Head of caudate nucleus (tissue), 42 donors: ENCODE results near the gene CHURC1.
"Not testable (repeated sequence)": the region's sequence is repeated elsewhere in the genome, so short reads cannot be mapped to it uniquely, and the experiment has no call there.

Source experiments
- DNase-seq, 42 donors: peaks; one replicate each; pipeline versions ENCODE4 v3.0.0 to v3.0.0-alpha.2; 2020 to 2021; ENCODE audit warnings: mixed read lengths in 7 of 42
- intact Hi-C: fragments of 100-400 bp; cut with DNase I; formaldehyde crosslinking; loops from one replicate; pipeline ENCODE4 v1.15.0; 2022

Gene CHURC1

DNA sequence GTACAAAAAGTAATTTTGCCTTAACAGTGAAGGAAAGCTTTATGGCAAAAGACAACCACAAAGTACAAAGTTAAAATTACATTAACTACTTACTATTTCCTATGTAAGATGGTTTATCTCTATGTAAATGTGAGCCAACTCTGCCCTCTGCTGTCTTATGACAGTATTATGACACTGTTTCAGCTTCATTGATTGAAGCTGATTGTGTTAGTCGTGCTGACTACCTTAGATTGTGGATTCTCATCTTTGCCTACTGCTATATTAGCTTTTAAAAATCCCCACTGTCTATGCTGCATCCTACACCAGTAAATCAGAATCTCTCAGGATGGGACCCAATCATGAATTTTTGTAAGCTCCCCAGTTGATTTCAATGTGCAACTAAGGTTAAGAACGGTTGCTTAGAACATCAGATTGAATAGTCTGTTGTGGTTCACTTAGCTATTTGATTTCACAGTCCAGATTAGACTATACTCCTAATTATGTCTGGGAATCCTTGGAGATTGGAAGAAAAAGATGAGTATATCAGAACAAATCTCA is 22.3 kb upstream of the CHURC1 start:
- intact Hi-C loops = no loop called here
- DNase-seq = peak in 17 of 42 donors; percentile 8 to 71 (median 50)

GRCh38 chr14:64899958-64900357 is 14.3 kb upstream of the CHURC1 start:
- DNase-seq = no peak
- intact Hi-C loops = no loop called here

DNA sequence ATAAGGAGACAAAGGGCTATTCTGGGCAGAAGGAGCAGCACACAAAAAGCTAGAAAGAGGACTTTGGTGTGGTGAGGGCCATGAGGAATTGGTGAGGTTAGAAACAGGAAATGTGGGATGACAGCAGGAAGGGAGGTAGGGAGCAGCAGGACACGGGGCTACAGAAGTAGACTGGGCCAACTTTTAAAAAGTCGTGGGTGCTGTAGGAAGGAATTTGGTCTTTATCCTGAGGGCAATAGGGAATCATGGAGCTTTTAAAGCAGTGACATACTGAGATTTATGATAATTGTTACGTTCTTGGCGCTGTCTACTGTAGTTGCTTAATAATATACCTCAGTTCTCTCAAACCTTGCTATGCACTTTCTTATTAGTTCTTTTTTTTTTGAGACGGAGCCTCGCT is 8.2 kb upstream of the CHURC1 start:
- intact Hi-C loops = no loop called here
- DNase-seq = no peak

- intact Hi-C loops = loop anchor here (10.0 kb wide), 1 partner anchor 54 kb away; no protein-coding TSS in a partner anchor
- peak in 1 of 42 donors; percentile 11 for DNase-seq
Observed at GRCh38 chr14:64910847-64911495, 3.3 kb upstream of the CHURC1 start.

GRCh38 chr14:64912261-64912660 is 2.0 kb upstream of the CHURC1 start:
- intact Hi-C loops = loop anchor here (10.0 kb wide), 1 partner anchor 53 kb away; no protein-coding TSS in a partner anchor
- no peak for DNase-seq

DNA sequence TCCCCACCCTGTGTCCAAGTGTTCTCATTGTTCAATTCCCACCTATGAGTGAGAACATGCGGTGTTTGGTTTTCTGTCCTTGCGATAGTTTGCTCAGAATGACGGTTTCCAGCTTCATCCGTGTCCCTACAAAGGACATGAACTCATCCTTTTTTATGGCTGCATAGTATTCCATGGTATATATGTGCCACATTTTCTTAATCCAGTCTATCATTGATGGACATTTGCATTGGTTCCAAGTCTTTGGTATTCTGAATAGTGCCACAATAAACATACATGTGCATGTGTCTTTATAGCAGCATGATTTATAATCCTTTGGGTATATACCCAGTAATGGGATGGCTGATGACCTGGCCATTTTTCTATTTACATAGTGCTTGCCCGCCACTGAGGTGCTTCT is 778 bp upstream of the CHURC1 start:
- intact Hi-C loops = loop anchor here (10.0 kb wide), 1 partner anchor 51 kb away; no protein-coding TSS in a partner anchor
- DNase-seq = not testable (repeated sequence)

- DNase-seq = no peak
- intact Hi-C loops = loop anchor here (10.0 kb wide), 1 partner anchor 50 kb away; no protein-coding TSS in a partner anchor
Observed at GRCh38 chr14:64915029-64915424, 772 bp downstream of the CHURC1 start.

DNA sequence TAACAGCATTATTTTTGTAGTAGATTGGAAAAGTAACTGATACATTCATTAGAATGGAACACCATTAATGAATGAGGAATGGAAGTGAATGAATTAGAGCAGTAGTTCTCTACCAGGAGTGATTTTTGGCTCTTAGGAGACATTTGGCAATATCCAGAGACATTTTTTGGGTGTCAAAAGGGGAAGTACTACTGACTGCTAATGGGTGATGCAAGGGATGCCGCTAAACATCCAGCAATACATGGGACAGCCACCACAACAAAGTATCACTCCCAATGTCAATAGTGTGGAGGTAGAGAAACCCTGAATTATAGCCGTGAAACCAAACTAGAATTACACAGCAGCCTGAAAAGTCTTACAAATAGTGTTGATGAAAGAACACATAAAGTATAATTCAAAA is 1.5 kb downstream of the CHURC1 start:
- DNase-seq = no peak
- intact Hi-C loops = loop anchor here (10.0 kb wide), 1 partner anchor 49 kb away; no protein-coding TSS in a partner anchor

- intact Hi-C loops = loop anchor here (10.0 kb wide), 1 partner anchor 47 kb away; no protein-coding TSS in a partner anchor
- DNase-seq = no peak
Observed at GRCh38 chr14:64918216-64918615, 4.0 kb downstream of the CHURC1 start.

DNA sequence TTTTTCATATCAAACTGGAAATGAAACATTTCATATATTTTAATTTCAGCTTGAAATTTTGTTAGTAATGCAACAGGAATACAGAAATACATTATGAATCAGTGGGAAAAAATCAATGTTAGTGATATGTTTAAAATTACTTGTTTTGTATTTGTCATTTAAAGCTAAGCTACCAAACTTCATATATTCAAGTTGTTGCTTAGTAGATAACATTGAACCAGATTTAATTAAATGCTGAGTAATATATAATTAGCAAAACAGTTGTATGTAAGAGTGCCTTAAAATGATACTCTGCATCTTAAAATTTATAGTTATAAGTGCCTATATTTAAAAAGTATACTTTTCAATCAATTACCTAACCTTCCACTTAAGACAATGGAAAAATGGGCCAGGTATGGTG is 5.0 kb downstream of the CHURC1 start:
- no peak for DNase-seq
- intact Hi-C loops = loop anchor here (10.0 kb wide), 1 partner anchor 46 kb away; no protein-coding TSS in a partner anchor

- no peak for DNase-seq
- intact Hi-C loops = loop anchor here (10.0 kb wide), 1 partner anchor 45 kb away; no protein-coding TSS in a partner anchor
Observed at GRCh38 chr14:64919618-64920017, 5.4 kb downstream of the CHURC1 start.

GRCh38 chr14:64920465-64920864 is 6.2 kb downstream of the CHURC1 start:
- intact Hi-C loops = no loop called here
- no peak for DNase-seq

DNA sequence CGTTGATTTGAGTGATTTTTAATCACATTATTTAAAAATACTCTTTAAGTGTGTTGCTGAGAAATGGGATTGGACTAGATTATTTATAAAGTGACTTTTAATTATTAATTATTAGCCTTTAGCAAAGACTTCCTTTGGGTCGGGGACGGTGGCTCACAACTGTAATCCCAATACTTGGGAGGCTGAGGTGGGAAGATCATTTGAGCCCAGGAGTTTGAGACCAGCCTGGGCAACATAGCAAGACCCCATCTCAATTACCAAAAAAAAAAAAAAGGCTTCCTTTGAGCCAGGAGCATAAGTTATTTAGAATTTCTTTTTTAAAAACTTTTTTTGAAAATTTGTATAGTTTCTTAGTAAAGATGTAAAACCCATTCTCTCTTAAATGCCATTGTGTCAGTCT is 8.8 kb downstream of the CHURC1 start:
- intact Hi-C loops = no loop called here
- DNase-seq = no peak

GRCh38 chr14:64926398-64926995 is 12.2 kb downstream of the CHURC1 start:
- DNase-seq = no peak
- intact Hi-C loops = no loop called here

DNA sequence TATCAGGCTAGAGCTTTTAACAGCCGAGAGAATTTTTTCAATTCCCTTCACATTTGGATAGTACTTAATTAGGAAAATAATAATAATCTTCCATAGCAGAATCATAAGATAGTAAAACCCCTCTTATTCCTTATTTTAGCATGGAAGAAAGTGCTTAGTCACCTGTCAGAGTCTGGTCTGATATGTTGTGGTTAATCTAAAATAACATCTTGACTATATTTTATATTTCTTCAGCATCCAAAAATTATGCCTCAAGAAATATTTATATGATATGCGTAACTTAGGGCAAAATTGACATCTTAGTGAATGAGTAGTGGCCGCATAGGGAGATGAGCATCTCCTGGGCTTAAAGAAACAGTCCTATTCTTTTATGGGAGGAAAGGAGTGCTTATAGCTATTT is 12.8 kb downstream of the CHURC1 start:
- no peak for DNase-seq
- intact Hi-C loops = no loop called here

- intact Hi-C loops = no loop called here
- no peak for DNase-seq
Observed at GRCh38 chr14:64928239-64929013, 14.2 kb downstream of the CHURC1 start.

GRCh38 chr14:64929014-64929359 is 14.7 kb downstream of the CHURC1 start:
- intact Hi-C loops = no loop called here
- no peak for DNase-seq

DNA sequence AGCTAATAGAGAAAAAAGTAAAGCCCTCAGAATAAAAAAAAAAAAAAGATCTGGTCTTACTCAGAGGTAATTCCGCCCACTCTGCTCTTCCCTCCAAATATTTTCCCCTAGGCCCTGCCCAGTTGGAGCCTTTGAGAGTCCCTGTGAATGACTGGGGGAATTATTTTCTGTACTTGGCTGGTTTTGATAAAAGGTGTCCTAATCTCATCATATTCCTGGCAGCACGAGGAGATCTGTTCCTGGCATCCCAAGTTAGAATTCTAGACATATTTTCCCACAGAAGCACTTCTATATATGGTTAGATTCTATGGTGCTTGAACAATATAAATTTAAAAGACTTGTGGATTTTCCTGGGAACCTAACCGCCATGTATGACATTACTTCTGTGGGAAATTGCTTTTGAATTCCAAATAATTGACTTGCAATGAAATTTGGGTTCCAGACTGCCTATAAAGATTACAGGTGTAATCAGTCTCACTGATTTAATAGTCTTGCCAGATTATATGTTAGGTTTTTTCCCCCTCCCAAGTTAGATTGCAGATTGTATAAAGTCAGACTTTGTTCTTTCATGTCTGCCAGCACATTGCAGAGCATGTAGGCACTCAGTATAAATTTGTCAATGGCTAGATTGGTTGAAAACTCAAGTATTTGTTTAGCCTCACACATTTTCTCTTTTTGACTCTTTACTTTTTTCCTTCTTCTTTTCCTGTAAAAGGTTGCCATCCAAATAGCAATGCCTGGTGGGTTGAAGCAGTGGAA is 16.0 kb downstream of the CHURC1 start:
- DNase-seq = no peak
- intact Hi-C loops = no loop called here

DNA sequence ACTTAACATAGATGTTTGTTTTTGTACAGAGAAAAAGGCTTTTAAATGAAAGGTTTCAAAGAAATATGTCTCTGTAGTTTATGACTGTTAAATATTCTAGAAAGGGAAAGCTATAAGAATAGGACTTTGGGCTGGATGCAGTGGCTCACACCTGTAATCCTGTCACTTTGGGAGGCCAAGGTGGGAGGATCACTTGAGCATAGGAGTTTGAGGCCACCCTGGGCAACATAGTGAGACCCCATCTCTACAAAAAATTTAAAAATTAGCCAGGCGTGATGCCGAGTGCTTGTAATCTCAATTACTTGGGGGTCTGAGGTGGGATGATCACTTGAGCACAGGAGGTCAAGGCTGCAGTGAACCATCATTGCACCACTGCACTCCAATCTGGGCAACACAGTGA is 16.9 kb downstream of the CHURC1 start:
- DNase-seq = no peak
- intact Hi-C loops = no loop called here
